Activated CD4-positive, alpha-beta T cell treated with anti-CD3 and anti-CD28 coated beads, Interleukin-2, amount 50 U/mL, for 48 hours (primary cell): ENCODE results near the gene ARNT2.
A peak's percentile ranks its signal among the peaks of the same experiment; 100 is the strongest.

ENCODE experiments used
- DNase-seq, 2 experiments: peaks; one replicate each; pipeline ENCODE4 v3.0.0-alpha.2; 2020

Gene ARNT2

DNA sequence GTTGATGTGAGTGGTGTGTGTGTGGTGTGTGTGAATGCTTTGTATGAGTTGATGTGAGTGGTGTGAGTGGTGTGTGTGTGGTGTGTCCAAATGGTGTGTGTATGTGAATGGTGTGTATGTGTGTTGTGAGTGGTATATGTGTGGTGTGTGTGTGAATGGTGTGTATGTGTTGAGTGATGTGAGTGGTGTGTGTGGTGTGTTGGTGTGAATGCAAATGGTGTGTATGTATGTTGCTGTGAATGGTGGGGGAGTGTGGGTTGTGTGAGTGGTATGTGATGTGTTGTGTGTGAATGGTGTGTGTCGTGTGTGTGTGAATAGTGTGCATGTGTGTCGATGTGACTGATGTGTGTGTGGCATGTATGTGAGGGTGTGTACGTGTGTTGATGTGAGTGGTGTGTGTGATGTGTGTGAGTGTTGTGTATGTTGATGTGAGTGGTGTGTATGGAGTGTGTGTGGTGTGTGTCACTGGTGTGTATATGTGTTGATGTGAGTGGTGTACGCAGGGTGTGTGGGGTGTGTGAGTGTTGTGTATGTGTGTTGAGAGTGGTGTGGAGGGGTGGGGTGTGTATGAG is 40.6 kb downstream of the ARNT2 start:
- no peak for DNase-seq

DNA sequence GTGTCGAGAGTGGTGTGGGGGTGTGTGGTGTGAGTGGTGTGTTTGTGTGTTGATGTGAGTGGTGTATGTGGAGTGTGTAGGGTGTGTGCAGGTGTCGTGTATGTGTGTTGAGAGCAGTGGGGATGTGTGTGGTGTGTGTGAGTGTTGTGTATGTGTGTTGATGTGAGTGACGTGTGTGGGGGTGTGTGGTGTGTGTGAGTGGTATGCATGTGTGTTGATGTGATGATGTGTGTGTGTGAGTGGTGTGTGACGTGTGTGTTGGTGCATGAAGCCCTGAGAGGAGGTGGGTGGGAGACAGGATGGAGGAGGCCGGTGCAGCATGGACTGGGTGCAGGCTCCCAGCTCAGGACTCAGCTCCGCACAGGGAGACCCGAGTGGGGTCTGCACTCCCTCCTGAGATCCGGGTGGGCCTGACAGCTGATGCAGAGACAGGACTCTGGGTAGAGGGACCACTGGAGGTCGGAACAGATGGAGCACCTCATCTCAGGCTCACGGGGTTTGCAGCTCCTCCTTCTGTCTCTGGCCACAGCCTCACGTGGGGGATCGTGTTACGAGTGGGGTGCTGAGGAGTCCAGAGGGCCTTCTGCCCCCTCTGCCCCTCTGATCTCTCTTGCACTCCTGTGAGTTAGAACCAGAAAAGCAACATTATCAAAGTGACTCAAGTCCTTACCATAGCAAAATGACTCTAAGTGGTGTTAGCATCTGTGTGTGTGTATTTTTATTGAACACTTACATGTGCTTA is 41.3 kb downstream of the ARNT2 start:
- no peak for DNase-seq

DNA sequence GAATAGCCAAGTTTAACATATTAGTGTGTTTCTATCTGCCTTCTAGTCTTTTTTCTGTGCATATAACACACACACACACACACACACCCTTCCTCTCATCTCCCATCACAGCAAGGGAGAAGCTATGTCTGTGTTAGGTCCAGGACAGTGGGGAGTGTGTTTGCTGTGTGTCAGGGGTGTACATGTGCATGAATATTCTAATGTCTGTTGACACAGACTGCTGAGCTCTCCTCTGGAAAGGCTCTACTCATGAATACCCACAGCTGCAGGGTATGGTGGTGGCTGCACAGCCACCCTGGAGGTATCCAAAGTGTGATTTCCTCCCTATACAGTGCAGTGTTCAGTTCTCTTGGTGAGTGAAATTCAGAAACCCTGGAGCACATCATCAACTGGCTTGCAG is 42.9 kb downstream of the ARNT2 start:
- no peak for DNase-seq

DNA sequence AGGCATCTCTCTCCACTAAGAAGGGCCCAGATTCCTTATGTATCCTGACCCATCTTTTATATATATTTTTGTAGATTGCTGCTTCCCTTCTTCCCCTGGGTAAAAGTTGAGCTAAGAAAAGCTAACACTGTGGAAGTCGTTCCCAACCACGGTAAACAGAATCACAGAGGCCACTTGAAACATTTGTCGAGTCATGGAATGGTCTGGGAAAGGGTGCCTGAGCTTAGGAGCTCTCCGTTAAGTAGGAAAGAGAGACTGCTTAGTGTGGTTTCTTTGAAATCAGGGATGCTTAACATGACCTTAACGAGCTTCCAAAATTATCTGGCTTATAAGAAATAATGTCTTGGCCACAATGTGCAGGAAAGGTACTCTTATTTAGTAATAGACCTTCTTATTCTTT is 45.6 kb downstream of the ARNT2 start:
- no peak for DNase-seq

DNA sequence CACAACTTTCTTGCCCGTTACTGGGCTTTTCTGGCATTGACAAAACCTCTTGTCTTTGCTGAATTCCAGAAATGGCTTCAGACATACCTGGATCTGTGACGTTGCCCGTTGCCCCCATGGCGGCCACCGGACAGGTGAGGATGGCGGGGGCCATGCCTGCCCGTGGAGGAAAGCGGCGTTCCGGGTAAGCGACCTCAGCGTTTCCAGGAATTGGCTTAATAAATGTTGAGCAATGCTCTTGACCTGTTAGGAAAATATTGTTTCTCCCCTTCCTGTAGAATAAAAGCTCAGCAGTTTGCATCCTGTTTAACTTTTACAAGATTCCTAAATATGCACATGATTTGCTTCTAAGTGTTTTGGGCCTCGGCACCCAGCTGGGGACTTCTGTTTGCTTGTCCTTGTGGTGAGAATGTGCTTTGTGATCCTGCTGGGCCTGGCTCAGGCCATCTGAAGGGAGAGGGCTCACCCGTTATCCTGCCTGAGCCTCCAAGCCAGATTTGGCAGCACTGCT is 46.7 kb downstream of the ARNT2 start:
- DNase-seq, result no peak

DNA sequence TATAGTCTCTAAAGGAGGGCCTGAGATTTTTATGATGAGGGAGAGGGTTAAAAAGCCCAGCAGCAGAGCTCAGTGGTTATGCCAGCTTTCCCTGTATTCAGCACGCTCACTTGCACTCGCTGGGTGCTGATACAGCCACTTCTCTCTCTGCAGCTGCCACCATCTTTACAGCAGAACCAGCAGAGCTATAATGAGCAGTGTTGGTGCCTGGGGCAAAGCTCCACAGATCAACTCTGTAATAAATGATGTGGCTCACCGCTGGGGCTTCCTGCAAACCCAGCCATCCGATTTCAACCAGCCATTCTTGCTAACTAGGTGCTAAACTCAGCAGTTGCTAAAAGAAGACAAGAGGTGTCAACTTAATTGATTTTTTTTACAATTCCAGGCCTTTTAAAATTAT is 48.0 kb downstream of the ARNT2 start:
- no peak for DNase-seq

DNA sequence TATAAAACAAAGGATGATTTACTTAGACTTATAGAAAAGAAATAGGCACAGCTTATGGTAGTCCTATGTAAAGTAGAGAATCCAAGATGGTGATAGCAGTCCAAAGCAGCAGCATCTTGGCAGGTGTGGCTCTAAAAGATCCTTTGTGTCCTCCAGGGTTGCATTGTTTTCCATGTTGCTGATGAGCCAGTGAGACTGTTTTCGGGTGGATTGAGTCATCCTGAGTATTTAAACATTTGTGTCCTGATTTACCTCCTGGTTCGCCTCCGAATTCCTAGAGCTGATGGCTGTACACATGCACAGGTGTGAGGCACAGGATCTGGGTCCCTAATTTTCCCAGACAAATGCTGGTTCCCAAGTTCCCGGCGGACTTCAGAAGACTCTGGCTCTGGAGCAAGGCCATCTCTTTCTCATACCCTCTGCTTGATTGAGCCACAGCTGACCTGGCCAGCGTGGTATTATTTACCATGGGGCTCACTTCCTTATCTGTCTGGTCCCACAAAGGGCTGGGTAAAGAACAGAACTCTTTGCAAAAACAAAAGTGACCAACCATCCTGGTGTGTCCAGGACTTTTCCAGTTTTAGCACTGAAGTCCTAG is 51.0 kb downstream of the ARNT2 start:
- DNase-seq, result no peak

DNA sequence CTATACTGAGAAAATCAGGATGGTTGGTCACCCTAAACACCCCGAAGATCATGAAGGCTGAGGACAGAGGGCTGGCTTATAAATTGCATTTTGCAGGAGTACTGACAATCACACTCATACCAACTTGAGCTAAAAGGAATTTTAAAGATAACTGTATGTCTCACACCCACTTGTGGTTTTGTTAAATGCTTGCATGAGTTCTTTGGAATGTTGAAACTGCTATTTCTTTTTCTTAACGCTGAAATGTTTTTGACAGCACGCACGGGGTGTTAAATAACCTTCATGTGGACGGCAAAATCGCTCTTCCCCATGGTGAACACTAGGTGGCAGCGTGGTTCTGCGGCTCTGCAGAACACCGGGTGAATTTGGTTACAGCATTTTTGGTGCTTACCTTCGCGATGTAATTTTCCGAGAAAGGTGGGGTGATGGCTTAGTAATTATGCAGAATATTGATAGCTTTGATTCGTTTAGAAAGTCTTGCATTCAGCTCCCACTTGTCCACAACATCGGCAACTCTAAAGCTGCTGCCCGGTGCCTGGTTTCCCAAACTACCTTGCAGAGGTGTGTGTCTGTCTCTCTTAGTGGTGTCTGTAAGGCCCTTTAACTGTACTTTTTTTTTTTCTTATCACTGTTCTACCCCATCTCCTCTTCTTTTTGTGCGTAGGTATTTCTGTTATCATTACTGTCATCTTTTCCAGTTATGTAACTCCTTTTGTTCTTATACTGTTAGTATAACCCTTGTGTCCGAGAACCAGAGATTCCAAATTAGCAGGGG is 51.7 kb downstream of the ARNT2 start:
- DNase-seq, result peak; percentile 33 to 55

DNA sequence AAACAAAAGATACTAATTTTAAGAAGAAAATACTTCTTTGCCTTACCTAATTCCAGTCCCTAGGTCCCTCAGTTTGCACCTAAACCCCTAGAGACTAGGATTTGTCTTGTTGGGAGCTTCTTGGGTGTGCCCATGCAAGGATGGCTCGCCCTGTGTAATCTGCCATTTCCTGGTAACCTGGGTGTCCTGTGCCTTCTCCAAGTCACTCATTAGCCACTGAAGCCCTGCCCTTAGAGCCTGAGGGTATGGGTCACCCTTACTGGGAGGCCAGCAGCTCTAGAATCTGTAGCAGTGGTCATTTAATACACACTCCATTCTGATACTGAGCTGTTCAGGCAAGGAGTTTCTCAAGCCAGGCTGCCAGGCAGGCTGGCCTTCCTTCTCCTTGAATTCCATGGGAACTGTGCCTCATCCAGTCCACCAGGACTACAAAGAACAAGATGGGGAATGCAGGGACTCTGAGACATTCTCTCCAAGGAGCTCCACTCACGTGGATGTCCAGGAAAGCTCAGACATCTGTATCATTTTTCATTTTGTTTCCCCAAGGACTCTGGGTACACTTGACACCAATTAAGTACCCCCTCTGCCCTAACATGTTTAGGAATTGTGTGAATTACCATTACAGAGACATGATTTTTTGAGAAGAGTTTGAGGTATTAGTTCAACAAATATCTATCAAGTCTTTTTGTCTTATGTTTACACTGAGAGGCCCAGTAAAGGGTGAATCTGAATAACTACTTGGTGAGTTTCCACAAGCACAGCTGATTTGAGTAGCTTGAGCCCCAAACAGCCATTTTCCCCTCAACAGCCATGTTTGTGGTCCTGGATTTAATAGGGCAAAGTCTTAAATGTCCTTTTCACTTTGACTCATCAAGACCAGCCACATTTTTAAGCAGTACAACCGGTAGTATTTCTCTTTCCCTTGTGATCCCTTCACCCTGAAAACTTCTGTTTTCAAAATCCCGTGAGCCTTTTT is 52.6 kb downstream of the ARNT2 start:
- no peak for DNase-seq

DNA sequence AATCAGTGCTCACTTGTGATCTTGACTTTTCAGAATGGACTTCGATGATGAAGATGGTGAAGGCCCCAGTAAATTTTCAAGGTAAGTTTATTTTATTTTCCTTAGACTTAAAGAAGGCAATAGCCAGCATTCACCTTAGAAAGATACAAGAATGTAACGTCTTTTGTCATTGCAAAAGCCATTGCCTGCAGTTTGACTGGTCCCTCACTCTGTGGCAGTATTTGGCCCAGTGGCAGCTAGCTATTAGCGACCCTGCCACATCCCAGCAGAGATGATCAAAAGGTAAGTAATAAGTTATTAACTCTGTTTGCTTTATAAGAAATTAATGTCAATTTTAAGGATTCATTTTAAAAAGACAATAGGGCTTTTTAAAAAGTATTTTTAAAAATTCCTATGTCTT is 53.7 kb downstream of the ARNT2 start:
- DNase-seq, result no peak

DNA sequence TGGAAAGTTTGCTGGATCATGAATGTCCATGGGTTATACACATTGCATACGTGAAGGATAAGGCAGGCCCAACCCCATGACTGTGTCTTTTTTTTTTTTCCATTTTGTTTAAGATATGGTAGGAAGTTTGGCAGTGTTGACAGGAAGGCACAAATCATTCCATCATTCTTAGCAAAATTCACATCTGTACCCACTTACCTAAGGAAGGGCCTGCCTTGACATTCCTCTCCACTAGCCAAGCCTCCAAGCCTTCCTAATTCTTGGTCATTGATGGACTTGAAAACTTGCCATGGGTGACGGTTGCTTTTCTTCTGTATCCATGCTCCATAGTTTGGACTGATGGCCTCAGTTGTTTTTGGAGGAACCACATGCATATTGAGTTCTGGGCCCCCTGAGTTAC is 54.4 kb downstream of the ARNT2 start:
- no peak for DNase-seq

DNA sequence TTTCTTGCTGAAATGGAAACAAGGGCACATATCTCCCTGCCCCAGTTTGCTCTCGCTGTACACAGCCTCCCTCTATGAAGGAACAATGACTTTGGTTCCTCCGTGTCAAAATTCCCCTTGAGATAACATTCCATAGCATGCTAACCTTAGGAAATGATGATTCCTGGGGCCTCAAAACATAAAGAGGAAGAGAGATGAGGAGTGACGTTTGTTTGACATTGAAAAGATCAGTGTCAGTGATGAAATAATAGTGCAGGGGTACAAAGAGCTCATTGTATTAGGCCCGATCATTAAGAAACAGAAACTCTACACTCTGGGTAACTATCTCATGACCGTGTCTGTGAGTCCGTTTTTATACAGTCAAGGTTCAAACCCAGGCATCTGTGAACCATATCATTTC is 55.2 kb downstream of the ARNT2 start:
- DNase-seq, result no peak

DNA sequence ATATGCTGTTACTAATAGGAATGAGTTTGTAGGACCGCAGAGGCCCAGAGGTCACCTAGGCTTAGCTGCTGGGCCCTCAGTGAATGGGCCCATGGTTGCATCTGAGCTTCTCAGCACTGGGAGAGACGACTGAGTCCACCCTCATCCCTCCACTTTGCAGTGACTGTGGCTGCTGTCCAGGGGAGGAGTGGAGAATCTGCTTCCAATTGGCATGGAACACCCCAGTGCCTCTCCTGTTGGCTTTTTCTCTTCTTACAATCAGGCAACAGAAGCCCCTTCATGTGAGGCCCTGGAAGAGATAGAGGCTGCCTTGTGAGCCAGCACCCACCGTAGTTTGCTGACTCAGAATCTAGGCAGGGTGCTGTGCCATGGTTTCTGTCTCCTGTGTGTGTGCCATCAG is 55.6 kb downstream of the ARNT2 start:
- DNase-seq, result no peak

DNA sequence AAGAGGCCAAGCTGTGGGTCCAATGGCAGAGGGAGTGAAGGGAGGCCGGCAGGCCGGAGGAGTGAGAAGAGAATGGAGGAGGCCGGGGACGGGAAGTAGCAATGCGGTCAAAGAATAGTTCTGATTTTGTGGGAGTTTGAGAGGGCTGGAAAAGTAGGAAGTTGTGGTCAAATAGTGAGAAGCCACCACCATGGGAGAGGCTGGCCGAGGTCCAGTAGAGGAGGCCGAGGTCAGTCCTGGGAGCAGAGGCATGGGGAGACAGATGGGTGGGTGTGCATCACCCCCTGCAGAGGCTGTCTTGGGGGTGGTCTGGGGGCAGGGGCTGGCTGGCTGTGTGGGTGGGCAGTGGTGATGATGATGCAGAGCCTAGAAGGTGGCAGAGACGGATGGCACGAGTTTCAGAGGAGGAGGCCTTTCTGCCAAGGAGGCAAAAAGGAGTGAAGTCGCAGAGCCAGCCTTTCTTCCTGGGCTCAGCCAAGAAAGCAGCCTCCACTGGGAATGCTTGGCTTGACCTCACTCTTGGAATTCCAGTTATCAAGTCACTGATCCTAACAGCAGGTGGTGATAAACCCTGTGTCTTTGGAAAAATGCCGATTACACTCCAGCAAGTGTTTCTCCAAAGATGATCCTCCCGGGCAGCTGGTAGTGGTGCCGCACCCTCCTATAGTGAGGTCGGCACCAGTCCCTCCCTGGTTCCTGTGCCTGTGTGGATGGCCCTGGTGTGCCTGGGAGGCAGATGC is 57.3 kb downstream of the ARNT2 start:
- no peak for DNase-seq

DNA sequence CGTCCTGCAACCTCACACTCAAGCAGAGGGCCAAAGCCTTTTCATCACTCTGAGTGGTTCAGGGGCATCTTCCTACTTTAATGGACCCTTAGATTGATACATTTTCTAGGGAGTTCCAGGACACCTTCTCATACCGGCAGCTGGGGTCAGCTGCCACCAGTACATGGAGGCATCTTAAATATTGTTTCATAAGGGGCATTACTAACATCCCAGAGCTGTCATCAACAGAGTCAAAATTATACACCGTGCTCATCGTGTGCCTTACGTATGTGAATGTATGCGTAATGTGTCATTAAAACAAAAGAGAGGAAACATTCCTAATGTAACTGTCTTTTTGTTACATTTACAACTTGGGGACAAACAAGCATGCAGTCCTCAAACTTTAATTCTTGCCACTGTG is 57.9 kb downstream of the ARNT2 start:
- no peak for DNase-seq

DNA sequence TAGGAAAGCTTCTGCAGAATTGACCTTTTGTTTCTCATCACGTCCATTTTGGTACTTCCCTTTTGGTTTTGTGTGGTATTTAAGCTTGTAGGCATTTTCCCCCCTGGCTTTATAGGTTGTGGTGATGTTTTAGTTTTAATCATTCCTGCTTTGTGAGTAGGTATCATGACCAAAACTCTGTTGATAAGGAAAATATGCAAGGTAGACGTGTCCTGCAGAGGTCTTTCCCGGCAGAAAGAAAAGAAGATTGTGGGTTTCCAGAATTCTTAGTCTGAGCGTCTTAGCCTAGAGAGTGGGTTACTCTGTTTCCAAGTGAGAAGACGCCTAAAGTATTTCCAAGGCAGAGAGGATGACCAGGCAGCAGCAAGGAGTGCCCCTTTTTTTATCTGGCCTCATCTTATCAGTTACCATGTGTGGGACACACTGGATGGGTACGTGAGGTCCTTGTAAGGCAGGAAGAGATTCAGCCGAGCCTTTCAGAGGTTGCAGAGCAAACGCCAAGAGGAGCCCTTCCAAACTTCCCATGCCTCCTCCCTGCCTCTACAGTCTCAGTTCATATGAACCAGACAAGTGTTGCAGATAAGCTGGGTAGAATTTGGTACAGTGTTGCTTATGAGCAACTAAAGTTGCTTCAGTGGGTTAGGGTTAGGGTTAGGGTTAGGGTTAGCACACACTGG is 58.8 kb downstream of the ARNT2 start:
- DNase-seq, result no peak

DNA sequence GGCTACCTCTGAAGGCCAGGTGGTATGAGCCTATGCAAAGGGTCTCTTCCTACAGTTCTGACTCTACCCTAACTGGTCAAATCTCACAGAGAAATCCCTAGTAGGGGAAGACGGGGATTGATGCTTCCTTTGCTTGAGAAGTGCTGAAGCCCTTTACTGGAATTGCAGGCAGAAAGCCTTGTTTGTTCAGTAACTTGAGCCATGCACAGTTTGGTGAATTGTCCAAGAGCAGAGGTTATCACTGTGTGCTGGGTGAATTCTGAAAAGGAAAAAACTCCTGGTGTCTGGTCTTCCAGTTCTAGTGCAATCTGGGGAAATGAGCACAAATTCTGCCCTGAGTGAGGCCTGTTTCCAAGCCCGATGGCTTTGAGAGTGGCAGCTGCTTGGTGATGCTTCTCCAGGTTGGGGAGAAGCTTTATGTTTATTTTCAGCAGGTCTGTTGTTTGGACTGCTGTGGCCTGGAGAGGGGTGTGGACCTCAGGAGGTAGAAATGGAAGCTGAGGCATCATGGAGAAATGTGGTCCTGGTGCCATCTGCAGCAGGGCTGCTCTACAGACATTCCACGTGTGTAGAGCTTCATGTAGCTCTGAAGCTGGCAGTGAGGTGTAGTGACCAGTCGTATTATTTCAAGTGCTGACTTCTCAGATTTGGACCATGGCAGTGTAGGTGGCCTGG is 60.9 kb downstream of the ARNT2 start:
- DNase-seq, result no peak

DNA sequence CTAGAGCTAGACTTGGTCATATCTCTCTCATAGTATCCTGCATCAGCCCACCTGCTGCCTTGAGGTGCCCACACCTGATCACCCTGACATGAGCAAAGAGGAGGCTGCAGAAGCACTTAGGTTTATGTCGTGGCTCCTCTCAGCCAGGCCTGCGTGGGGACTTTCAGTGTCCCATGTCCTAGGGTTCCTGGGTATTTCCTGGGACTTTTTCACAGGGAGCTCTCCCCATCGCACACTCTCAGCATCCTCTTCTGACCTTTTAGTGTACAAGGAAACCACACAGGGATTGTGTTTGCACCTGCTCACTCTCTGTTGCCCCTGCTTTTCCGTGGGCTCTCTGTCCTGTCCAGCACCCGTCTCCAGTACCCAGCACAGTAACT is 61.4 kb downstream of the ARNT2 start:
- no peak for DNase-seq

DNA sequence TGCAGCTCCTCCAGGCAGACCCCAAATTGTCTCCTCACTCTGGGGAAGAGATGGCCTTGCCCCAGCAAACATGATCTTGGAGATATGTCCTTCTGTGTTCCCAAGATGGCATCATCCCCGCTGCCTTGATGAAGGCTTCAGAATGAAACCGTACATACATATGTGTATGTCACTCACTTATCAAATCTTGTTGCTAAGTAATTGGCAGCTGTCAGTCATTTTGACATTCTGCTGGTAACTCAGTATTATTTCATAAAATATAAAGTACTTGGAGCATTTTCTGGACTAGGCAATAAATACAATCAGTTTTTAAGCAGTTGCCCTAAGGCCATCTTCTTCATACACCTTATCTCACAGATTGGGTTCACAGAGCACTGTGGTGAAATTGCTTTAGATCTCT is 62.4 kb downstream of the ARNT2 start:
- no peak for DNase-seq

DNA sequence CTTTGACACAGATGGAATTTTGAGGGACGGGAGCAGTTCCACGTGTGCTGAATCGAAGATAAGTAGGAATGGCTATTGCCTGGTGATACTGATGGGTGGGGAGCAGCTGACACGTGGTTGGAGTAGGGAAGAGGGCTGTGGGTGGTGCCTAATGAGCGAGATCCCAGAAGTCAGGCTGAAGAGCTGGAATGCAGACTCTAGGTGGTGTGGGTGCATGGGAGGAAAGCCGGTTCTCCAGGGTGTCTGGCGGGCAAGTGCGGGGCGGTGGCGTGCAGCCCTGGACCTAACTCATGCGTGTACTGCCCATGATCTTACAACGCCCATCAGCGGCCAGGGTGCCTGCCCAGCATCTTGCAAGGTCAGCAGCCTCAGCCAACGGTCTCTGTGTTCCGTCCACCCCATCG is 63.1 kb downstream of the ARNT2 start:
- DNase-seq, result no peak

DNA sequence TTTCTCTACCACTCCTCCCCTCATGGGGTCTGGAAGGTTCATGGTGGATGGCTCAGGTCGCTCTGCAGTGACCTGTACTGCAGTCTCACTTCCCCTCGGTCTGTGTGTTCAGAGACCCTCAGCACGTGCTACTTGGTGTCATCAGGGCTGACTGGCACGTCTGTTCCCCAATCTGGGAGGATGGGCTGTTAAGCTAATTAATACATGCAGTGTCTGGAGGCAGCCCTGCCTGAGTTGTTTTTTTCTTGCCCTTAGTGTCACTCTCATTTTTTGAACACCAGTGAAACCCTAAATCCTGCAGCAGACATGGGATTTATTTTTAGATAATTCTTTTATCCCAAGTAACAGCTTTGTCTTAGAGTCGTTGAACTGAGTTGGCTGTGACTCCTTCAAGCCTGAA is 64.6 kb downstream of the ARNT2 start:
- DNase-seq, result no peak
